Endodermal cell (in vitro differentiated cells): ENCODE results near the gene CARD11. TPM values are rescaled to one million over a fixed set of nuclear protein-coding genes. Genes with fewer than 3 reads are reported as not detected.
A peak's percentile ranks its signal among the peaks of the same experiment; 100 is the strongest.

Experiments
- DNase-seq: peaks from one replicate; pipeline ENCODE4 v3.0.0-alpha.2; 2017
- H3K27ac ChIP-seq: 2 replicates; pipeline ENCODE4 v1.5.1; 2013; ENCODE audit warnings: mild to moderate bottlenecking, low read depth, low read length, moderate library complexity
- H3K27me3 ChIP-seq: 2 replicates; pipeline ENCODE4 v1.6.1; 2013; ENCODE audit warnings: mild to moderate bottlenecking, low read length, moderate library complexity; ENCODE audit not compliant: insufficient read depth, control insufficient read depth, poor library complexity, severe bottlenecking
- H3K36me3 ChIP-seq: 2 replicates; pipeline ENCODE4 v1.7.0; 2013; ENCODE audit warnings: mild to moderate bottlenecking, low read length, moderate library complexity; ENCODE audit not compliant: control insufficient read depth, insufficient read depth
- H3K4me1 ChIP-seq: one replicate; pipeline ENCODE4 v1.7.0; 2013; ENCODE audit warnings: low read length; ENCODE audit not compliant: control insufficient read depth, insufficient read depth
- H3K4me3 ChIP-seq: 2 replicates; pipeline ENCODE4 v1.5.1; 2013; ENCODE audit warnings: mild to moderate bottlenecking, low read length, moderate library complexity
- H3K9ac ChIP-seq: 2 replicates; pipeline ENCODE4 v1.6.1; 2013; ENCODE audit warnings: mild to moderate bottlenecking, low read length, moderate library complexity; ENCODE audit not compliant: poor library complexity, severe bottlenecking; ENCODE audit errors: extremely low read depth
- H3K9me3 ChIP-seq: 2 replicates; pipeline ENCODE4 v1.6.1; 2013; ENCODE audit warnings: mild to moderate bottlenecking, low read length, moderate library complexity; ENCODE audit not compliant: control insufficient read depth
- H3K27ac Mint-ChIP-seq: 2 replicates; pipeline ENCODE4 v1.8.0; 2020; ENCODE audit warnings: mixed read lengths
- H3K27me3 Mint-ChIP-seq: 2 replicates; pipeline ENCODE4 v1.8.0; 2021; ENCODE audit warnings: mild to moderate bottlenecking, mixed read lengths; ENCODE audit not compliant: insufficient read depth
- H3K36me3 Mint-ChIP-seq: 2 replicates; pipeline ENCODE4 v1.8.0; 2020; ENCODE audit warnings: low read depth, mixed read lengths
- H3K4me1 Mint-ChIP-seq: 2 replicates; pipeline ENCODE4 v1.8.0; 2020; ENCODE audit warnings: mixed read lengths
- H3K4me3 Mint-ChIP-seq: 2 replicates; pipeline ENCODE4 v1.8.0; 2020; ENCODE audit warnings: mild to moderate bottlenecking, moderate library complexity, mixed read lengths
- H3K9me3 Mint-ChIP-seq: 2 replicates; pipeline ENCODE4 v1.8.0; 2020; ENCODE audit warnings: mild to moderate bottlenecking, mixed read lengths
- WGBS, 2 experiments: methylation state at CpG; one replicate each; pipeline versions ENCODE4 v1.1.5 to v1.1.7; 2013; ENCODE audit warnings: missing lambda C conversion rate in 2 of 2, mixed read lengths in 1 of 2; ENCODE audit not compliant: insufficient coverage in 1 of 2, insufficient read length in 1 of 2; 5-methylcytosine and 5-hydroxymethylcytosine counted together
- total RNA-seq, 2 donors: library from RNA; stranded (reverse); fragmentation: NEBNext Ultra II Directional in 1 of 2; extraction: Animal tissue kit (Norgen Biotek cat#: 25700) in 1 of 2; gene quantifications; 2 replicates in 1 of 2; 3 replicates in 1 of 2; pipeline ENCODE4 v1.2.1, GENCODE V29; 2021
- TF ChIP-seq, protein P1 (sequence below): fragments of 200-600 bp; sonication (generic); conservative IDR thresholded peaks from 2 replicates; pipeline ENCODE4 v1.5.0; 2021; ENCODE audit warnings: antibody characterized with exemption, mild to moderate bottlenecking

Gene CARD11
- total RNA-seq, 2 donors from 2014 or later, result 7.2 to 10.8 TPM

DNA sequence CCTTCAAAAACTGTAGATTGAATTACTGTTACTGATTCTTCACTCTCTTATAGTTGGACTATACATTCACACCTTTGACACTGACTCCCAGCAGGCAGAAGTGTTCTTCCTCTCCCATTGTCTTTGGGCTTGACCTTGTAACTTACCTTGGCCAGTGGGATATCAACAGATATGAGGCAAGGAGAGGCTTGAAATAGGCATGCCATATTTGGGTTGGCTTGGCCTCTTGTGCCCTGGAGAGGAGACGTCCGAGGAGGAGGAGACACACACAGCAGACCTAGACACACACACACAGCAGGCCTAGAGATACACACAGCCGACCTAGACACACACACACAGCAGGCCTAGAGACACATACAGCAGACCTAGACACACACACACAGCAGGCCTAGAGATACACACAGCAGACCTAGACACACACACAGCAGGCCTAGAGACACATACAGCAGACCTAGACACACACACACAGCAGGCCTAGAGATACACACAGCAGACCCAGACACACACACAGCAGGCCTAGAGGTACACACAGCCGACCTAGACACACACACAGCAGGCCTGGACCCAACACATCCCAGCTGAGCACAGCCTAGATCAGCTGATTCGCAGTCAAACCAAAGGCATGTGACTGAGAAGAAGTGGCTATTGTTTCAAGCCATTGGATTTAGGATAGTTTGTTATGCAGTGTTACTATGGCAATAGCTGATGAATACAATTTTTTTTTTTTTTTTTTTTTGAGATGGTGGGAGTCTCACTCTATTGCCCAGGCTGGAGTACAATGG lies 187.1 kb downstream of the CARD11 start:
- TF ChIP-seq, protein P1, sequence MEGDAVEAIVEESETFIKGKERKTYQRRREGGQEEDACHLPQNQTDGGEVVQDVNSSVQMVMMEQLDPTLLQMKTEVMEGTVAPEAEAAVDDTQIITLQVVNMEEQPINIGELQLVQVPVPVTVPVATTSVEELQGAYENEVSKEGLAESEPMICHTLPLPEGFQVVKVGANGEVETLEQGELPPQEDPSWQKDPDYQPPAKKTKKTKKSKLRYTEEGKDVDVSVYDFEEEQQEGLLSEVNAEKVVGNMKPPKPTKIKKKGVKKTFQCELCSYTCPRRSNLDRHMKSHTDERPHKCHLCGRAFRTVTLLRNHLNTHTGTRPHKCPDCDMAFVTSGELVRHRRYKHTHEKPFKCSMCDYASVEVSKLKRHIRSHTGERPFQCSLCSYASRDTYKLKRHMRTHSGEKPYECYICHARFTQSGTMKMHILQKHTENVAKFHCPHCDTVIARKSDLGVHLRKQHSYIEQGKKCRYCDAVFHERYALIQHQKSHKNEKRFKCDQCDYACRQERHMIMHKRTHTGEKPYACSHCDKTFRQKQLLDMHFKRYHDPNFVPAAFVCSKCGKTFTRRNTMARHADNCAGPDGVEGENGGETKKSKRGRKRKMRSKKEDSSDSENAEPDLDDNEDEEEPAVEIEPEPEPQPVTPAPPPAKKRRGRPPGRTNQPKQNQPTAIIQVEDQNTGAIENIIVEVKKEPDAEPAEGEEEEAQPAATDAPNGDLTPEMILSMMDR, result no peak
- H3K36me3 ChIP-seq, result no peaks in the 10 kb centered on the region
- Mint-ChIP-seq H3K27me3 (peaks cover 16% of the 10 kb centered on the region), H3K9me3 (no peaks in the 10 kb centered on the region), H3K36me3 (no peaks in the 10 kb centered on the region), H3K4me3 (no peak overlapping the region), H3K4me1 (peaks cover 3% of the 10 kb centered on the region), H3K27ac (no peak overlapping the region)
- 83 to 90% methylated on average over 2 to 5 of the region's 5 CpGs for WGBS, 2 experiments
- H3K9ac ChIP-seq, result peak overlapping the region; percentile 18
- no peaks in the 10 kb centered on the region for H3K27me3 ChIP-seq
- no peak overlapping the region for H3K4me3 ChIP-seq
- H3K27ac ChIP-seq, result peak overlapping the region; percentile 30
- no peak for DNase-seq
- no peaks in the 10 kb centered on the region for H3K9me3 ChIP-seq
- peaks cover 3% of the 10 kb centered on the region for H3K4me1 ChIP-seq

Other genes starting within 250 kb of the CARD11 start
- gene GNA12, start 199.6 kb downstream of the CARD11 start, total RNA-seq, result 10 to 100 TPM; 55.0 to 64.7 TPM